Stimulated activated CD4-positive, alpha-beta T cell treated with anti-CD3 and anti-CD28 coated beads, Interleukin-15, amount 100 ng/mL, for 48 hours (primary cell): Measurements from ENCODE around the gene DYSF.

ENCODE experiments used
- DNase-seq, 2 donors: peaks; one replicate each; pipeline ENCODE4 v3.0.0-alpha.2; 2020; ENCODE audit warnings: low read depth in 2 of 2

Gene DYSF

DNA sequence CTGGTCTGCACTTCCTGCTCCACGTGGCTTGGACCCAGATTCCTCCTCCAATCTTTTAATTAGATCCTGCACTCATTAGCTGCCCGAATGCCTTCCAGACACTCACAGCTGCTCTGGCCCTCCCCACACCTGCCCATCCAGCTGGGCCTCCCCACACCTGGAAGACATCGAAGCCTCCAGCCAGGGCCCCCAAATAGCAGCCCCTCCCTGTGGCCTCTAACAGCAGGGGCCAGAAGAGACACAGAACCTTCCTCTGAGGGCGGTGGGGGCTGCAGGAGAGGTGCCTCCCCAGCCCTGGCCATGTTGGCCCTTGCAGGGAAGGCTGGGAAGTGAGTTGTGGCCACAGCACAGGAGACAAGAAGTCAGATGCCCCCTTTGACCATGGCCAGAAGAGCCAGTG lies 252.8 kb downstream of the DYSF start:
- DNase-seq, result no peak

- no peak for DNase-seq
Observed at GRCh38 chr2:71706836-71707235, 253.5 kb downstream of the DYSF start.

- no peak for DNase-seq
Observed at GRCh38 chr2:71710367-71711132, 257.2 kb downstream of the DYSF start.

DNA sequence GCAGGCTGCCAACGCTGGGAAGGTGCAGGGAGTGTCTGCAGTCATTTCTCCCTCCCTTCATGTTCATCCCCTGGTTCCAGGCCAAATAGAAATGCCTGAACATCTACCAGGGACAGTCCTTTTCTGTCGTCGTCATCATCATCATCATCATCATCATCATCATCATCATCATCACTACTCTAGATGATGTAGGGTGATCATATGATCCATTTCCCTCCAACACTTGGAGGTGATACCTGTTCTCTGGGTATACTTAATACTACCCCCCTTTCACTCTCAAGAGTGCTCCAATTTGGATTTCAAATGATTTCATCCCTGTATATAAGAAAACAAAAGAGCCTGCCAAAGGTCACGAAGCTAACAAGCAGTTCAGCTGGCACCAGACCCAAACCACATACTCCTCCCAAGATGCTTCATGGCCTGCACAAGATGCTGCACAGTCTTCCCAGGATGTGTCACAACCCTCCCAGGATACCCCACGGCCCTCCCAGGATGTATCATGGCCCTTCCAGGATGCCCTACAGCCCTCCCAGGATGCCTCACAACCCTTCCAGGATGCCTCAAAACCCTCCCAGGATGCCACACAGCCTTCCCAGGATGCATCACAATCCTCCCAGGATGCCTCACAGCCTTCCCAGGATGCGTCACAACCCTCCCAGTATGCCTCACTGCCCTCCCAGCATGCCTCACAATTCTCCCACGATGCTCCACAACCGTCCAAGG lies 257.9 kb downstream of the DYSF start:
- no peak for DNase-seq

DNA sequence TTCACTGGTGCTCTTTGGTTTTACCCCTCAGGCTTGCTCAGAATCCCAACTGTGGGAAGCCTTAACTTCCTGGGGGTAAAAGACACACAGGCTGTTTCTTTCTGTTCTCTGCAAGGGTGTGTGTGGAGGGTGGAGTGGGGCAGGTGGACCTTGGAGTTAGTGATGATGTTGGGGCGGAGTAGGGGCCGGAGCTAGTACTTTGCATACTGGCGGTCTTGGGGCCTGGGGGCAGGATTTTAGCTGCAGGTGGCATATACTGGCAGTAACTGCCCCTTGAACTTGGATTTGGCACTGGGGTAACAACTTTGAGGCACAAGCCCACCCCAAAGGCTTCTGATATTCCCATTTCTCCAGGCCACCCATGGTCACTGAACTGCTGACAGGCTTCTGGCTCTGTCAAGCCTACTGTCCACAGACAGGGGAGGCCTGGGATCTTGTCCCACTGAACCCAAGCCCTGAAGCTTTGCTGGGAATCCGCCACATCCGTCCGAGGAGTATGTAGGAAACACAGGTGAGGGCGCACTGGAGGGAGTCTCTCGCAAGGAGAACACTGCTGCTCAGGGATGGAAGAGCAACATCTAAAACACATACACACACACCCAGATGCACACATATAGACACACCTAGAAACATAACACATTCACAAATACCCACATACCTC lies 258.9 kb downstream of the DYSF start:
- no peak for DNase-seq

DNA sequence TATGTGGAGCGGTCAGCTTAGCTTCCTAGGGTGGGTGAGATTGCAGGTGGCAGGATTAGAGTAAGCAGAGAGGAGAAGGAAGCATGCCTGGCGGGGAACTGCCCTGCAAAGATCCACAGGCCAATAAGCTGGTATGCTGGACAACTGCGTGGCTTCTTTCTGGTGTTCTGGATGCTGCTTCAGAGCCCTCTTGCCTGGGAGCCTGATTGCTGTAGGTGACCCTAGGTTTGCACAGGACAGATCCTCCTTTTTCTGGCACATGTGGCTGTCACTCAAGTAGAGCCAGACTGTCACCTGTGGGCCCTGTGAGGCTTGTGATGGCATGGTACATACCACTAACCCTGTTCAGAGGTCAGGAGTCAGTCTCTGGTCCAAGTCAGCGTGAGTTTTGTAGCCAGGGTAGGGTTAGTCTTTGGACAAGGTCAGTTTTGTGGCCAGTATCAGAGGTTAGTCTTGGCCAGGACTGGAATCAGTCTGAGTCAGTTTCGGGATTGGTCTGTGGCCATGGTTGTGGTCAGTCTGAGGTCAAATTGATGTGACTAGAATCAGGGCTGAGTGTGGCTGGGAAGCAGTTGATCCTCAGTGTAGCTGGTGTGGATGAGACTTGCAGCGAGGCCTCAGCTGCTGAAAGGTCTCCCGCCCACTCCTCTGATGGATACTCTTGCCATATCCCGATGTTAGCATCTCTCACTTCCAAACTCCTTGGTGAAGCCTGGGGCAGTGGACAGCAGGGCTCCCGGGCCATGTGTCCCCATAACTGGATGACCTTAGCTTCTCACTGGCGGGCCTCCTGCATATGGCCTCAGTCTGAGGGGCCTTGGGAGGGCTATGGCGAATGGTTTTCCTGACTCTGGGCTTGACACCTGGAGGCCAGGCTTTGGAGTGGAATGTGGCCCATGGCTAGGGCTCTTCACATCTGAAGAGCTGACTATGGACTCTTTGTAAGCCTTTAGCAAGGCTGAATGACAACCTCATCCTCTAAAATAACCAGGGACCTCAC lies 260.5 kb downstream of the DYSF start:
- DNase-seq, result no peak

GRCh38 chr2:71714601-71715240 lies 261.4 kb downstream of the DYSF start:
- DNase-seq, result no peak

DNA sequence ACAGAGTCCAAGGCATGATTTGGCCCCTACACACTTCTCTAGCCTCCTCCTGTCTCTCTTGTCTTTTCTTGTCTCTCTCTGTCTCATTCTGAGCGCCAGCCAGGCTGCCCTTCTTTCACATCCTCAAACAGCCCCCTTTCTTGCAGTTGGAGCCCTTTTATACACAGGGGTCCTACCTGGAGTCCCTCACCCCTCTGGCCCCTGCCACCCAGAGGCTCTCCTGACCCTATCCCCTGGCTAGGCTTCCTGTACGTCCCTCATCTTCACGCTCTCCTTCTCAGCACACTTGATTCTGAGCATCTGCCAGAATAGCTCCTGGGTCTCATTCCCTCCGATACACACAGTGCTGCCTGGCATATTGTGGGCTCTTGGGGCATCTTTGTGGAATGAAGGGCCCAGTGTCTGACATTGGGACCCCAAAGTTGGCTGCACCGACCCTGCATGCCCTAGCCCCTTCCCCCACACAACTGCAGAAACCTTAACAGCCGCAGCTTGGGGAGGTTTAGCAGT lies 261.9 kb downstream of the DYSF start:
- no peak for DNase-seq

- no peak for DNase-seq
Observed at GRCh38 chr2:71715951-71716696, 262.8 kb downstream of the DYSF start.

DNA sequence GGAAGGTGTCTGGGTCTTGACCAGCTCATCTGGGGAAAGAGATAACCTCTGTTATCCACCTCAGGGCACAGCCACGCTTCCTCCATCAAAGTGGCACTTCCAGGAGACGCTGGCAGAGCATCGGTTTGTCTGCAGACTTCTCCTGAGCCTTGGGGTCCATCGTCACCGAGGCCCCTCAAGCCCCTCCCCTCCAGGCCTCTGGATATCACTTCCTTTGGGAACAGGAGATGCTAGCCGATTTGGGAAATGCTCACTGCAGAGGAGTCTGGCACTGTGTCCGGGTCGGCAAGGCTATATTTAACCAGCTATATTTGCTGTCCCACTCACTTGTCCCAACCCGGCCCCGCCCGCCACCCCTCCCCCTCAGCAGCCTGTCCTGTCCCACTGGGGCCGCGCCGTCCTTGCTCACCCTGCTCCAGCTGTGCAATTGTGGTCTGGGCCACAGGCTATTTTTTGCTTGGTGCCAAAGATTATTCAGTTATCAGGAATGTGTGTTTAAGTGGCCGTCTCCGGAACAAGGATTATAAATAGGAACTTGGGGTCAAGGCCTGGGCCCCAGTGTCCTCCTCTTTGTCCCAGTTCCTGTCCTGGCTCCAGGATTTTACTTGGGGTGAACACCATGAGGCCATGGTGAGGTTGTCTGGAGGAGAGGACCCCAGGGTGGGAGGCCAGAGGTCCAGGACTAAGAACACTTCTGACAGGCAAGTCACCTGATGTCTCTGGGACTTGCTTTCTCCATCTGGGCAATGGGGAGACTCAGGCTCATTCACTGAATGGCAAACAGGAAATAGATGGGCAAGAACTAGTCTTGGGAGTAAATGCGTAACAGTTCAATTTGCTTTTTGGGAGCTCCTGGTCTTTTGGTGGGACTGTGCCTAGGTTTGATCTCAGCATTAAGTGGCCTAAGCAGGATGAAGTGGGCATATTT lies 263.6 kb downstream of the DYSF start:
- DNase-seq, result no peak

- no peak for DNase-seq
Observed at GRCh38 chr2:71718686-71719085, 265.3 kb downstream of the DYSF start.

DNA sequence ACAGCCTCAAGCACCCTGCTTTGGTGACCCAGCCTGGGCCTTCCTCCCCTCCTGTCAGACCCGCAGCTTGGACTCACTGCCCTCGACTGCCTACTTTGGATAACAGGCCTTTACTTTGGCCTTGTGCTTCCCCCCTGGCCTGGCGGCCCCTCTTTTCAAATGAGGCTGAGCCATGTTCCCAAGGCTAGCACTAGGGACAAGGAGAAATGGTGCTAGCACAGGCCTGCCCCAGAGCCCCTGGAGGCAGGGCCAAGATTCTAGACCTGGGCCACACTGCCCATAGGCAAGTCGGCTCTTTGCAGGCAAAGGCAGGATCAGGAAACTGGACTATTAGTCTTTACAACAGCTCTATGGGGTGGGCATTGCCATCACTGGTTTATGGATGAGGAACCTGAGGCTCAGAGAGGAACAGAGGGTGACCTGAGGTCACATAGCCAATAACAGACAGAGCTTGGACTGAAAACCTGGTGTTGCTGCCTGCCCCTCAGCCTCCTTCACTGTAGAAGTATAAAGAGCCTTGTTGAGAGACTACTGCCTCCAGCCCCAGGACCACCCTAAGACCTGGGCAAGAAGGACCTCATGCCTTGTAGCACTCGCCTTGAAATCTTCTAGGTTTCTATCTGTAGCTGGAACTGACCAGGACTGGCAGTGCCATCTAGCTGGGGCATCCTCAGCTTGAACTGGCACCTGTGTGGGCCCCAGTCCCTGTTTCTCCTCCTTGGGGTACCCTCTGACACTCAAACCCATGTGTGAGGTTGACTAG lies 266.3 kb downstream of the DYSF start:
- no peak for DNase-seq

DNA sequence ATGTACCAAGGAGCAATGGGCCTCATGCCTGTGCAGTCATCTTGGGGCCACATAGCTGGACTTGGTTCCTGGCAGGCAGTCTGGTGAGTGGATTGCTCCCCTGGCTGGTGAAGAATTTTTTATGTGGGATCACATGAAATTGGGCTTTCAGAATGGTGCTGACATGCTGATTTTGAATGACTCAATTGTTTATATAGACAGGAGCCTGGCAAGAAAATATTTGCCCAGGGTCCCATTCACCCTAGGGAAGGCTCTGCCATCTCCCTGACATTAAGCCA lies 266.9 kb downstream of the DYSF start:
- DNase-seq, result no peak

DNA sequence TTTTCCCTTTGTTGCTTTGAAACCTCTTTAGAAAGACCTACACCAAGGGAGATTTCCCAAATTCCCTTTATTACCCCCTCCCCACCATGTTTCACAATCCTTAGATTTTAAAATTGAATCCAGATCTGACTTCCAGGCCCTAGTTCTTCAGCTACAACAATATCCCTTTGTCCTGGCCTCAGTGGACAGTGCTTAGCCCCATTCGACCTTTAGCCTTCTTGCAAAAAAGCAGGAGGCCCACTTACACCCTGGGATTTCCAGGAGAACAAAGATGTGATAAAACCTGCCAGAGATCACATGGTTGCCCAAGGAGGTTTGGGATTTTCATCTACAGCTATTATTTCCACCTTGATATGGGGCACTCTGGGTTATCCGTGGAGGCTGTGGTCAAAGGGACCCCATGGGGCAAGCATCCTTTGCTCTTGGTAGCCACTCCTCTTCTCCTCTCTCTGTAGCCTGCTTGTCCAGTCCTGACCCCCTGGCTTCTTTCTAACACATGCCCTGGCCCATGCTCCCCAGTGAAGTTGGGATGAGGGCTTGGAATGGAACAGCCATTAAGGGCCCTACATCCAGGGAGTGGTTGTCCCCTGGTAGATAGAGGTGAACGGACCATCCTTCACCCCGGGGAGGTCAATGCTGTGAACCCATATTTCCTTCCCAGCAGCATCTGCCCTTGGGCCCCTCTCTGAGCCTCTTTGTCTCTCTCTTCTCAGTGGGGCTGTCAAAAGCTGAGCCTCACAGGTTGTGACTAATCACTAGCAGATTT lies 267.4 kb downstream of the DYSF start:
- DNase-seq, result no peak

GRCh38 chr2:71721362-71721665 lies 268.0 kb downstream of the DYSF start:
- DNase-seq, result no peak

- DNase-seq, result no peak
Observed at GRCh38 chr2:71721669-71722068, 268.3 kb downstream of the DYSF start.

DNA sequence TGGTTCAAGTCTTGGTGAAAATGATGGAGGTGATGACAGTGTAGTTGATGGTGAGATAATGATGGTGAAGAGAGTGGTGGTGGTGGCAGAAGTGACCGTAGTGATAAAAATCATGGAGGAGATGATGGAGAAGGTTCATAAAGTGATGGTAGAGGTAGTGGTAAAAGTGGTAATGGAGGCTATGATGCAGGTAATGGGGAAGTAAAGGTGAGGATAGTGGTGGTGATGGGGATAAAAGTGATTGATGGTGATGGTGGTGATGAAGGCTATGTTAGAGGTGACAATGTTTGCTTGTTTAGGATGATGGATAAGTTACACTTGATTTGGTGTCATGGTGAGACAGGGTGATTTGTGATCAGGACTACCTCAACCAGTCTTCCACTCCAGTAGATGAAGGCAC lies 268.9 kb downstream of the DYSF start:
- no peak for DNase-seq

GRCh38 chr2:71724793-71725192 lies 271.4 kb downstream of the DYSF start:
- no peak for DNase-seq
